ENCODE data around the gene SNRNP40. TPM values are rescaled to one million over a fixed set of nuclear protein-coding genes. Genes with fewer than 3 reads are reported as not detected.

The SNRNP40 gene
- total and polyA plus RNA-seq, 10 of the 15 experiments (the other 5 are each of a cell fraction or from before 2014, with no cell fraction given): 34.9 to 212 (median 115) TPM

- Histone ChIP-seq H3K4me3 (no peak overlapping the region), H3K79me2 (ENCODE audit: control insufficient read depth, insufficient read depth, low read length) (no peaks in the 10 kb centered on the region), H3K9ac (ENCODE audit: control insufficient read depth, insufficient read depth, low read length) (no peak overlapping the region), H2AFZ (ENCODE audit: control insufficient read depth, low read depth, low read length) (no peak overlapping the region), H3K4me2 (ENCODE audit: control insufficient read depth, insufficient read depth) (no peak overlapping the region), H3K27ac (ENCODE audit: control insufficient read depth, insufficient read depth) (no peak overlapping the region), H4K20me1 (ENCODE audit: control insufficient read depth, insufficient read depth) (no peaks in the 10 kb centered on the region), H3K36me3 (ENCODE audit: control insufficient read depth in 2 of 2, insufficient read depth in 2 of 2, low read length in 1 of 2) (no peaks in the 10 kb centered on the region), H3K4me1 (ENCODE audit: control insufficient read depth, insufficient read depth, low read length) (no peaks in the 10 kb centered on the region), H3K9me3 (replicated peaks; ENCODE audit: control insufficient read depth, insufficient read depth, low read length) (no peaks in the 10 kb centered on the region), H3K27me3 (replicated peaks in 1 of 2; ENCODE audit: control insufficient read depth in 2 of 2, insufficient read depth in 2 of 2, low read length in 1 of 2) (no peaks in the 10 kb centered on the region)
- TF ChIP-seq ZNF217 (IDR thresholded peaks at IDR 0.05) (no peak), PKNOX1 (IDR thresholded peaks at IDR 0.05) (peak; percentile 33; the same call in 1 of the 2 replicates)
- ChIA-PET POLR2A (no interaction called here), RAD21 (ENCODE audit: unreplicated experiment) (interaction anchor here (0.5 kb wide), 1 partner anchor 423 kb away, joined by 3 read pairs; the partner anchor contains the start of gene PEF1), SMC1A (ENCODE audit: uncharacterized antibody, unreplicated experiment) (no interaction called here), CTCF (no interaction called here)
- no TSS peak for BruUV-seq (replicated peaks)
- FAIRE-seq (no peak), DNase-seq (ENCODE audit: low read depth, low spot score) (no peak), ATAC-seq (no peak)
- intact Hi-C loops (cut with micrococcal nuclease; ENCODE audit: unreplicated experiment): no loop called here
- in situ Hi-C loops (cut with MboI): no loop called here
- 48% methylated on average over 3 of the region's 3 CpGs for WGBS (ENCODE audit: insufficient coverage, insufficient replicate concordance, low lambda C conversion rate, missing lambda C conversion rate)
These were observed 74.4 kb downstream of the SNRNP40 start for GRCh38 chr1:31222176-31222575.

GRCh38 chr1:31221072-31221471 lies 75.5 kb downstream of the SNRNP40 start:
- WGBS (ENCODE audit: insufficient coverage, insufficient replicate concordance, low lambda C conversion rate, missing lambda C conversion rate): 54% methylated on average over 6 of the region's 6 CpGs

More at GRCh38 chr1:31221072-31221471, 75.5 kb downstream of the SNRNP40 start:
- ChIA-PET RAD21 (ENCODE audit: unreplicated experiment) (no interaction called here), SMC1A (ENCODE audit: uncharacterized antibody, unreplicated experiment) (no interaction called here), POLR2A (no interaction called here), CTCF (no interaction called here)
- H3K9ac ChIP-seq (ENCODE audit: control insufficient read depth, insufficient read depth, low read length): no peak overlapping the region
- H3K9me3 ChIP-seq (replicated peaks; ENCODE audit: control insufficient read depth, insufficient read depth, low read length): no peaks in the 10 kb centered on the region
- no peak overlapping the region for H3K27ac ChIP-seq (ENCODE audit: control insufficient read depth, insufficient read depth)
- no peak overlapping the region for H3K4me3 ChIP-seq
- H3K4me1 ChIP-seq (ENCODE audit: control insufficient read depth, insufficient read depth, low read length): no peaks in the 10 kb centered on the region
- intact Hi-C loops (cut with micrococcal nuclease; ENCODE audit: unreplicated experiment) (no loop called here), in situ Hi-C loops (cut with MboI) (no loop called here)
- ATAC-seq (peak; percentile 75), FAIRE-seq (no peak), DNase-seq (ENCODE audit: low read depth, low spot score) (peak; percentile 2)
- H3K36me3 ChIP-seq (ENCODE audit: control insufficient read depth in 2 of 2, insufficient read depth in 2 of 2, low read length in 1 of 2): no peaks in the 10 kb centered on the region
- H4K20me1 ChIP-seq (ENCODE audit: control insufficient read depth, insufficient read depth): no peaks in the 10 kb centered on the region
- H3K27me3 ChIP-seq (replicated peaks in 1 of 2; ENCODE audit: control insufficient read depth in 2 of 2, insufficient read depth in 2 of 2, low read length in 1 of 2): no peaks in the 10 kb centered on the region
- no peak overlapping the region for H3K4me2 ChIP-seq (ENCODE audit: control insufficient read depth, insufficient read depth)
- H3K79me2 ChIP-seq (ENCODE audit: control insufficient read depth, insufficient read depth, low read length): no peaks in the 10 kb centered on the region
- no TSS peak for BruUV-seq (replicated peaks)
- no peak overlapping the region for H2AFZ ChIP-seq (ENCODE audit: control insufficient read depth, low read depth, low read length)
- TF ChIP-seq MYB (IDR thresholded peaks at IDR 0.05; ENCODE audit: borderline replicate concordance, low read depth, low read length) (no peak), HDAC2 (IDR thresholded peaks at IDR 0.05) (no peak), ZNF24 (IDR thresholded peaks at IDR 0.05) (no peak), RUNX3 (IDR thresholded peaks at IDR 0.05; ENCODE audit: low read length) (peak; percentile 46; the same call in 1 of the 2 replicates)

Data from GM12878 (cell line).